GM12864 (cell line): Measurements from ENCODE around the gene GNB1.
"Not testable (repeated sequence)": the region's sequence is repeated elsewhere in the genome, so short reads cannot be mapped to it uniquely, and the experiment has no call there.

ENCODE experiments used
- DNase-seq: peaks from one replicate; pipeline ENCODE4 v3.0.0-alpha.2; 2011; ENCODE audit warnings: low read depth
- H3K4me3 ChIP-seq: 2 replicates; pipeline ENCODE4 v1.5.1; 2011; ENCODE audit warnings: mild to moderate bottlenecking, low read depth, low read length, control low read depth
- TF ChIP-seq, protein P1 (sequence below): IDR thresholded peaks from 2 replicates; pipeline ENCODE4 v1.5.1; 2011; ENCODE audit warnings: low read depth, mild to moderate bottlenecking, moderate library complexity, low read length, control low read depth, inconsistent platforms; ENCODE audit errors: missing control alignments

GNB1 gene

DNA sequence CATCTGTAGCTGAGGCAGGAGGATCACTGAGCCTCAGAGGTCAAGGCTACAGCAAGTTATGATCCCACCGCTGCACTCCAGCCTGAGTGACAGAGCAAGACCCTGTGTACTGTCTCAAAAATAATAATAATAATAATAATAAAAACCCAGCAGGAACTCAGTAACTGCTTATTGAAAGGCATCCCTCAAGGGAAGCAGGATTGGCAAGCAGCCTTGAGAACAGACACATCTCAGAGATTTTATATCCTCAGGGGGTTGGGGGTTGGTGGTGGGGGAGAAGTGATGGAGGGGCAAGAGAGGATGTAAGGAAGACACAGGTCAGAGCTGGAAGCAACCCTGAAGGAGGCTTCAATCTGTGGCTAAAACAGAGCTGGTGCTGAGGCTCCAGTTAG, 29.6 kb downstream of the GNB1 start:
- DNase-seq, result no peak
- H3K4me3 ChIP-seq, result no peak overlapping the region
- TF ChIP-seq, protein P1, sequence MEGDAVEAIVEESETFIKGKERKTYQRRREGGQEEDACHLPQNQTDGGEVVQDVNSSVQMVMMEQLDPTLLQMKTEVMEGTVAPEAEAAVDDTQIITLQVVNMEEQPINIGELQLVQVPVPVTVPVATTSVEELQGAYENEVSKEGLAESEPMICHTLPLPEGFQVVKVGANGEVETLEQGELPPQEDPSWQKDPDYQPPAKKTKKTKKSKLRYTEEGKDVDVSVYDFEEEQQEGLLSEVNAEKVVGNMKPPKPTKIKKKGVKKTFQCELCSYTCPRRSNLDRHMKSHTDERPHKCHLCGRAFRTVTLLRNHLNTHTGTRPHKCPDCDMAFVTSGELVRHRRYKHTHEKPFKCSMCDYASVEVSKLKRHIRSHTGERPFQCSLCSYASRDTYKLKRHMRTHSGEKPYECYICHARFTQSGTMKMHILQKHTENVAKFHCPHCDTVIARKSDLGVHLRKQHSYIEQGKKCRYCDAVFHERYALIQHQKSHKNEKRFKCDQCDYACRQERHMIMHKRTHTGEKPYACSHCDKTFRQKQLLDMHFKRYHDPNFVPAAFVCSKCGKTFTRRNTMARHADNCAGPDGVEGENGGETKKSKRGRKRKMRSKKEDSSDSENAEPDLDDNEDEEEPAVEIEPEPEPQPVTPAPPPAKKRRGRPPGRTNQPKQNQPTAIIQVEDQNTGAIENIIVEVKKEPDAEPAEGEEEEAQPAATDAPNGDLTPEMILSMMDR, result no peak

DNA sequence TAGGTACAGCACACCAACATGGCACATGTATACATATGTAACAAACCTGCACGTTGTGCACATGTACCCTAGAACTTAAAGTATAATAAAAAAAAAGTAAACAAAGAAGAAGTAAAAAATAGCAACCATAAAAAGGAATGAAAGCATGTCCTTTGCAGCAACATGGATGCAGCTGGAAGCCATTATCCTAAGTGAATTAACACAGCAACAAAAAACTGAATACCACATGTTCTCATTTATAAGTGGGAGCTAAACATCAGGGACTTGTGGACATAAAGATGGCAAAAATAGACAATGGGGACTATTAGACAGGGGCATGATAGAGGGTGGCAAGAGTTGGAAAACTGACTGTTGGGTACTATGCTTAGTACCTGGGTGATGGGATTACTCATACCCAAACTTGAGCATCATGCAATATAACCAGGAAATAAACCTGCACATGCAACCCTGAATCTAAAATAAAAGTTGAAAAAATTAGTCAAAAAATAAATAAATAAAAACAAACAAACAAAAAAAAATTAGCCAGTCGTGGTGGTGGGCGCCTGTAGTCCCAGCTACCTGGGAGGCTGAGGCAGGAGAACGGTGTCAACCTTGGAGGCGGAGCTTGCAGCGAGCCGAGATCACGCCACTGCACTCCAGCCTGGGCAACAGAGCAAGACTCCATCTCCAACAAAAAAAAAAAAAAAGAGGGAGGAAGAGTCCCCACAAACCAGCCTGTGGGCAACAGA, 30.8 kb downstream of the GNB1 start:
- not testable (repeated sequence) for DNase-seq, H3K4me3 ChIP-seq

DNA sequence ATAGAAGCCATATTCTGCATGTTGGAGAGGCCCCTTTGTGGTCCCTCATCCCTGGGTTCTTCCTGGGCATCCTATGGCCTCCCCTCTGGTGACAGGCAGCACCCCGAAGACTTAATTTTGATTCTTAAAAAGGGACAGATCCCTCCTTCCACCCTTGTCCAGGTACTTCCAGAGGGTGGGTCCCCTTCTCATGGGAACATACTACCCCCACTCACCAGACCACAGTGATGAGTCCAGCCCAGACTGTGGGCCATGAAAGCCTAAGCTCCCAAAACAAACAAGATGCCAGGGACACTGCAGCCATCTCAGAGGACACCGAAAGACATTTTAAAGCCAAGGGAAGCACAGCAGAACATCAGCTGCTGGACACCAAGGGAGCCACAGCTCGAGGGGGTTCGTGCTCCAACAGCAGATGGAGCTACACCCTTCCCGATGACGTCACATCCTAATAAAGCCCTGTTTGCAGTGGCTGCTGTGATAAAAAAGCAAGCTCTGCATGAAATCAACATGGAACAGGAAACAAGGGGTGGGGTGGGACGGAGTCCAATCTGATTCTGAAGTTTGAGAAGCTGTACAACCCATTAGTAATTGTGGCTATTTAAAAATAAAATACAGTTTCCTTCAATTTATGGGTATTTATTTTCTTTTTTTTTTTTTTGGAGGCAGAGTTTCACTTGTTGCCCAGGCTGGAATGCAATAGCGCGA, 32.4 kb downstream of the GNB1 start:
- no peak overlapping the region for H3K4me3 ChIP-seq
- no peak for DNase-seq
- TF ChIP-seq, protein P1, result peak; percentile 16

DNA sequence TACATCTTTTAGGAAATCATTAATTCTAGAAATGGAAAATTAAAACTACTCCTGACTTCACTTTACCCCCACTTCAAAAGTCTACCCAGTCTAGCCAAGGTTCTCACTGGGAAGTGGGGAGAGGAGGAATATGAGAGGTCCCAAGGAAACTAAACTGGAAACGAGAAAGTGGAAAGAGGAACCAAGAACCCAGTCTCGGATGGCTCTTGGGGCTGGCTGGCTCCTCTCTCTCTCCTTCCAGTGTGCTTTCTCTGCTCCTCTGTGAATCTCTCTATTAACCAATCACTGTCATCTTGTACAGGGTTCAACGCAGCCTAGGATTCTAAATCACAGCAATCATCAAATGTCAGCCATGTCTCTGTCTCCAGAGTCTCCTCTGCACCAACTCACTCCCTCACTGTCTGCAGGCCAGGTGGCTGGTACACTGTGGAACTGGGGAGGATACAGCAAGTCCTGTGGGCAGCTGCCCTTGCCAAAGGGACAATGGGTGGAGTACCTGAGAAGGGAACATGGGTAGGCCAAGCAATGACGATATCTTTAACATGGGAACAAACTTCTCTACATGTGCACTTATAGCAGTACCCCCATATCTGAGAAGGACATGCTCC, 33.7 kb downstream of the GNB1 start:
- no peak overlapping the region for H3K4me3 ChIP-seq
- no peak for DNase-seq
- TF ChIP-seq, protein P1, result no peak

DNA sequence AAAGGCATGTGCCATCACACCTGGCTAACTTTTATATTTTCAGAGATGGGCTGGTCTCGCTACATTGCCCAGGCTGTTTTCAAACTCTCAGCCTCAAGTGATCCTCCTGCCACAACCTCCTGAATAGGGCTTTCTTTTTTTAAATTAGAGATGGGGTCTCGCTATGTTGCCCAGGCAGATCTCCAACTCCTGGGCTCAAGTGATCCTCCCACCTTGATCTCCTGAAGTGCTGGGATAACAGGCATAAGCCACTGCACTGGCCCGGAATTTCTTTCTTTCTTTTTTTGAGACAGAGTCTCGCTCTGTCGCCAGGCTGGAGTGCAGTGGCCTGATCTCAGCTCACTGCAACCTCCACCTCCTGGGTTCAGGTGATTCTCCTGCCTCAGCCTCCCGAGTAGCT, 34.7 kb downstream of the GNB1 start:
- H3K4me3 ChIP-seq, DNase-seq: not testable (repeated sequence)

DNA sequence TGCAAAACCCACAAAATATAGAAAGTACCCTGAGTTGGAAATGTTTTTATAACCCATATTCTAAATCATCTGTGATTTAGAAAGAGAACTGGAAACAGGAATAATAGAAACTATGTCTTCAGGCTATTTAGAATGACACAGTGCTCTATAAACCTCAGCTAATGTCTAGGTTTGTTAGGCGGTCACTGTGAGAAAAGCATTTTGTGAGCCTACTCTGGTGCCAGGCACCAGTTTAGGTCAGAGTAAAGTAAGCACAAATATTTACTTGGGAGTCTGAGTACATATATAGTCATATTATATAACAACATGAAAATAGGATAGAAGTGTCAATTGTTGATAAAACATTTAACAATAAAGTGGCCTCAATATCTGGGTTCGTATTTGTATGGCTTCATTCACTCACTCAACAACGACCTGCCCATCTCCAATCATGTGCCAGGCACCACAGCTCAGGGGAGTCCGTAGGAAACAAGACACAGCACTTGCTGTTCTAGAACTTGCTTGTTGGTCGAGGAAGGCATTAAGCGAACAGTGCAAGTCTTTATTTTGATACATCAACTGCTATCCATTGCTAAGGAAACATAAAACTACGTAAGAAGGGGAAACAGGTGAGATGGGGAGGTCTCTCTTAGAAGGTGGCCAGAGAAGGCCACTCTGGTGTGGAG, 37.2 kb downstream of the GNB1 start:
- no peak for DNase-seq
- TF ChIP-seq, protein P1, result no peak
- no peak overlapping the region for H3K4me3 ChIP-seq

DNA sequence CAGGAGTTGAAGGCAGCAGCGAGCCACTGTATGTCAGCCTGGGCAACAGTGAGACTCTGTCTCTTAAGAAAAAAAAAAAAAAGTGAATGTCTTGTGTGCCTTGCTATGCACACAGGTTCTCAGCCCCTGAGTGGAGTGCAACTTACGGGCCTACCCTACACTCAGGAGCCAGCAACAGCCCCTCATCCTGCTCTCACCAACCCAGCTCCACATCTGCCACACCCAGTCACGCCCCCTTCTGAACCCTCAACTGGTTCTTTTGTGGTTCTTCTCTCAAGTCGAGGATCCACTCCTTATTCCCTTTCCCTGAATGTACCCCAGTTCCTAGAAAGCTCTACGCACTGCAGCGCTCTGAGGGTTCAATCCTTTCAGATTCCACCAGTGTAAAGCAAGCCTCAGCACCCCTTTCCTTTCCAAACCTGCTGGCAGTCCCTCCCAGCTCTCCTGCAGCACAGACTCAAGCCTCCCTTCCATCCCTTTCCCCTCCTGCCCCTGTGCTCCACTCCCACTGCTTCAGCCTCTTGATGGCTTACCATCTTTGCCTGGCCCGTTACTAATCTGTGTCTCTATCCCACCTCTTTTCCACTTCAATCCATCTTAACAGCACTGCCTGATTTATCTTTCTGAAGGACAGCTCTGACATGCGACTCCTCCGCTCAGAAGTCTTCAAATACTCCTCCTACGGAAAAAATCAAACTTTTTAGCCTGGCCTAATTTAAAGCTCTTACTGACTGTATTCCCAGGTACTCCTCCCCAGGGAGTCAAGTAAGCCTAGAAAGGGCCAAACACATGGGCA, 38.1 kb downstream of the GNB1 start:
- H3K4me3 ChIP-seq, result no peak overlapping the region
- TF ChIP-seq, protein P1, result no peak
- DNase-seq, result no peak
